Astrocyte (in vitro differentiated cells and primary cell): ENCODE measurements around the gene HTR3C. TPM values are rescaled to one million over a fixed set of nuclear protein-coding genes. Genes with fewer than 3 reads are reported as not detected.

Experiments
- DNase-seq: peaks from one replicate; pipeline ENCODE4 v3.0.0-alpha.2; 2010; ENCODE audit warnings: low read depth
- FAIRE-seq: peaks from 2 replicates; lab custom pipeline; 2011; peaks lifted over from hg19 to GRCh38; lab: Jason Lieb, UNC
- H2AFZ ChIP-seq: 2 replicates; pipeline ENCODE4 v1.6.0; 2012; ENCODE audit warnings: low read depth, low read length, inconsistent platforms
- H3K27ac ChIP-seq: 2 replicates; pipeline ENCODE4 v1.5.1; 2011; ENCODE audit warnings: low read depth, low read length, inconsistent platforms
- H3K27me3 ChIP-seq: 2 replicates; pipeline ENCODE4 v1.6.0; 2011; ENCODE audit warnings: low read length, inconsistent platforms; ENCODE audit not compliant: insufficient read depth
- H3K36me3 ChIP-seq: 2 replicates; pipeline ENCODE4 v1.5.1; 2011; ENCODE audit warnings: low read length, inconsistent platforms; ENCODE audit not compliant: insufficient read depth
- H3K4me1 ChIP-seq: 2 replicates; pipeline ENCODE4 v1.5.1; 2011; ENCODE audit warnings: low read length, inconsistent platforms; ENCODE audit not compliant: insufficient read depth
- H3K4me2 ChIP-seq: 2 replicates; pipeline ENCODE4 v1.6.0; 2012; ENCODE audit warnings: low read length, inconsistent platforms
- H3K4me3 ChIP-seq: 2 replicates; pipeline ENCODE4 v1.5.1; 2011; ENCODE audit warnings: low read depth, mild to moderate bottlenecking, low read length, inconsistent platforms; ENCODE audit not compliant: insufficient read depth
- H3K79me2 ChIP-seq: 2 replicates; pipeline ENCODE4 v1.6.0; 2012; ENCODE audit warnings: mild to moderate bottlenecking, low read length, inconsistent platforms; ENCODE audit not compliant: insufficient read depth
- H3K9ac ChIP-seq: 2 replicates; pipeline ENCODE4 v1.6.0; 2012; ENCODE audit warnings: mild to moderate bottlenecking, low read length, inconsistent platforms
- H3K9me3 ChIP-seq: 2 replicates; pipeline ENCODE4 v1.5.1; 2012; ENCODE audit warnings: low read depth, mild to moderate bottlenecking, low read length, inconsistent platforms; ENCODE audit not compliant: insufficient read depth
- H4K20me1 ChIP-seq: 2 replicates; pipeline ENCODE4 v1.6.0; 2012; ENCODE audit warnings: low read length, inconsistent platforms; ENCODE audit not compliant: insufficient read depth
- H3K27ac Mint-ChIP-seq: one replicate; pipeline ENCODE4 v1.8.0; 2021; ENCODE audit warnings: mild to moderate bottlenecking, mixed read lengths; ENCODE audit not compliant: unreplicated experiment
- H3K27me3 Mint-ChIP-seq: one replicate; pipeline ENCODE4 v1.8.0; 2021; ENCODE audit warnings: low read depth, mixed read lengths; ENCODE audit not compliant: unreplicated experiment
- H3K36me3 Mint-ChIP-seq: one replicate; pipeline ENCODE4 v1.8.0; 2021; ENCODE audit warnings: low read depth, mixed read lengths; ENCODE audit not compliant: unreplicated experiment
- H3K4me1 Mint-ChIP-seq: one replicate; pipeline ENCODE4 v1.8.0; 2021; ENCODE audit warnings: low read depth, mixed read lengths; ENCODE audit not compliant: unreplicated experiment
- H3K4me3 Mint-ChIP-seq: one replicate; pipeline ENCODE4 v1.8.0; 2021; ENCODE audit warnings: mild to moderate bottlenecking, moderate library complexity, mixed read lengths; ENCODE audit not compliant: unreplicated experiment
- H3K9me3 Mint-ChIP-seq: one replicate; pipeline ENCODE4 v1.8.0; 2021; ENCODE audit warnings: mild to moderate bottlenecking, mixed read lengths; ENCODE audit not compliant: unreplicated experiment
- CTCF ChIP-seq: IDR thresholded peaks from 2 replicates; pipeline ENCODE4 v1.5.1; 2011; ENCODE audit warnings: low read depth, mild to moderate bottlenecking, inconsistent platforms, low read length, moderate library complexity; ENCODE audit not compliant: insufficient read depth
- EZH2 ChIP-seq: IDR thresholded peaks from 2 replicates; pipeline ENCODE4 v1.6.1; 2012; ENCODE audit warnings: mild to moderate bottlenecking, low read length, inconsistent platforms; ENCODE audit not compliant: insufficient read depth
- total RNA-seq: library from RNA; stranded (reverse); gene quantifications from 2 replicates; pipeline ENCODE4 v1.2.1, GENCODE V29; 2021

The HTR3C gene
- total RNA-seq, 1 donor from 2014 or later: not detected

GRCh38 chr3:184075901-184076300 is 23.1 kb downstream of the HTR3C start:
- TF ChIP-seq EZH2 (no peak), CTCF (no peak)
- H3K36me3 Mint-ChIP-seq: no peaks in the 10 kb centered on the region
- no peak overlapping the region for H3K27ac Mint-ChIP-seq
- Histone ChIP-seq H3K27me3 (peaks cover 4% of the 10 kb centered on the region), H3K4me2 (no peak overlapping the region), H3K9ac (no peak overlapping the region), H3K4me3 (no peak overlapping the region), H2AFZ (no peak overlapping the region), H3K36me3 (no peaks in the 10 kb centered on the region), H4K20me1 (no peaks in the 10 kb centered on the region), H3K4me1 (no peaks in the 10 kb centered on the region), H3K79me2 (no peaks in the 10 kb centered on the region), H3K9me3 (no peaks in the 10 kb centered on the region), H3K27ac (no peak overlapping the region)
- peaks cover 9% of the 10 kb centered on the region for H3K4me1 Mint-ChIP-seq
- H3K9me3 Mint-ChIP-seq: peaks cover 3% of the 10 kb centered on the region
- no peak overlapping the region for H3K4me3 Mint-ChIP-seq
- DNase-seq (no peak), FAIRE-seq (no peak)
- H3K27me3 Mint-ChIP-seq: peaks cover 9% of the 10 kb centered on the region

GRCh38 chr3:184077881-184078280 is 25.0 kb downstream of the HTR3C start:
- FAIRE-seq: no peak
- Mint-ChIP-seq H3K9me3 (peaks cover 3% of the 10 kb centered on the region), H3K27me3 (peaks cover 9% of the 10 kb centered on the region), H3K4me1 (peaks cover 9% of the 10 kb centered on the region), H3K36me3 (no peaks in the 10 kb centered on the region), H3K4me3 (no peak overlapping the region), H3K27ac (no peak overlapping the region)
- Histone ChIP-seq H3K4me1 (no peaks in the 10 kb centered on the region), H3K9ac (no peak overlapping the region), H3K9me3 (no peaks in the 10 kb centered on the region), H3K27me3 (peaks cover 4% of the 10 kb centered on the region), H3K27ac (no peak overlapping the region), H3K4me2 (no peak overlapping the region), H3K79me2 (no peaks in the 10 kb centered on the region), H3K36me3 (no peaks in the 10 kb centered on the region), H4K20me1 (no peaks in the 10 kb centered on the region), H3K4me3 (no peak overlapping the region), H2AFZ (no peak overlapping the region)
- DNase-seq: no peak
- TF ChIP-seq CTCF (no peak), EZH2 (no peak)

- no peaks in the 10 kb centered on the region for H3K36me3 ChIP-seq
- no peak overlapping the region for H3K9ac ChIP-seq
- DNase-seq (peak; percentile 26), FAIRE-seq (no peak)
- H4K20me1 ChIP-seq: no peaks in the 10 kb centered on the region
- H3K79me2 ChIP-seq: no peaks in the 10 kb centered on the region
- H3K4me1 Mint-ChIP-seq: peaks cover 5% of the 10 kb centered on the region
- TF ChIP-seq CTCF: no peak
- no peak for TF ChIP-seq EZH2
- H3K9me3 Mint-ChIP-seq: peaks cover 3% of the 10 kb centered on the region
- no peak overlapping the region for H3K4me3 ChIP-seq
- no peak overlapping the region for H3K27ac Mint-ChIP-seq
- H2AFZ ChIP-seq: no peak overlapping the region
- no peaks in the 10 kb centered on the region for H3K4me1 ChIP-seq
- H3K4me3 Mint-ChIP-seq: no peak overlapping the region
- no peak overlapping the region for H3K4me2 ChIP-seq
- H3K9me3 ChIP-seq: no peaks in the 10 kb centered on the region
- H3K27ac ChIP-seq: no peak overlapping the region
- H3K36me3 Mint-ChIP-seq: no peaks in the 10 kb centered on the region
- H3K27me3 Mint-ChIP-seq: peaks cover 9% of the 10 kb centered on the region
- H3K27me3 ChIP-seq: peaks cover under 1% of the 10 kb centered on the region
These were observed 26.0 kb downstream of the HTR3C start for GRCh38 chr3:184078851-184079250.
